ENCODE data around the gene HPSE.
"Not testable (repeated sequence)": the region's sequence is repeated elsewhere in the genome, so short reads cannot be mapped to it uniquely, and the experiment has no call there.

HPSE gene

GRCh38 chr4:83331956-83332355 lies 2.7 kb downstream of the HPSE start:
- DNase-seq (ENCODE audit: low read depth) = no peak

GRCh38 chr4:83329521-83330110 lies 5.0 kb downstream of the HPSE start:
- DNase-seq (ENCODE audit: low read depth) = peak; percentile 69

- DNase-seq (ENCODE audit: low read depth) = no peak
Observed at GRCh38 chr4:83328521-83329187, 6.0 kb downstream of the HPSE start.

DNA sequence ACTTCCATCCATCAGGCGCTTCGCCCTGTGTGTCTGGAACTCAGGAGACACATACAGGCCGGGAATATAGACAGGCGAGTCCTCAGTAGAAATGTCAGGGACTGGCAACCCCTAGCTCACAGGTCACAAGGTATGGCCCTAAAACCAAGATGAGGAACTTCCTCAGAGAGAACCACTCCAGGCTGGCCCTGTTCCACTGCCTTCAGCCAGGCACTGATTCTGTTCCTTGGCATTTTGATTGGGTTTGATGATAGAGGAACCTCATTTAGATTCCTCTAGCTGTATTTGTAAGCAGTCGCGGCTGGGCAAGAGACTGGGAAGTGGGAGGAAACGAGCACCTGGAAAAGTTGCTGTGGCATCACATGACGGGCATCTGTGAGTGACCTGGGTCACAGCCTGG lies 8.1 kb downstream of the HPSE start:
- DNase-seq (ENCODE audit: low read depth) = no peak

GRCh38 chr4:83325306-83325705 lies 9.3 kb downstream of the HPSE start:
- DNase-seq (ENCODE audit: low read depth) = not testable (repeated sequence)

DNA sequence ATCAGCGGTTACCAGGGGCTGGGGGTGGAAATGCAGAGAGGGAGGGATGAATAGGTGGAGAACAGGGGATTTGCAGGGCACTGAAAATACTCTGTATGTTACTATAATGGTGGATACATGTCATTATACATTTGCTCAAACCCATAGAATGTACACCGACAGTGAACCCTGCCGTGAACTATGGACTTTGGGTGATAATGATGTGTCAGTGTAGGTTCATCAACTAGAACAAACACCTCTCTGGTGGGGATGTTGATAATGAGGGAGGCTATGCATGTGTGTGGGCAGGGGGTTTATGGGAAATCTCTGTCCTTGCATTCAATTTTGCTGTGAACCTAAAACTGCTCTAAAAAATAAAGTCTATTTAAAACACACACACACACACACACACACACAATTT lies 11.5 kb downstream of the HPSE start:
- no peak for DNase-seq (ENCODE audit: low read depth)

GRCh38 chr4:83320548-83320947 lies 14.1 kb downstream of the HPSE start:
- peak; percentile 51 for DNase-seq (ENCODE audit: low read depth)

- DNase-seq (ENCODE audit: low read depth) = no peak
Observed at GRCh38 chr4:83318666-83319065, 16.0 kb downstream of the HPSE start.

DNA sequence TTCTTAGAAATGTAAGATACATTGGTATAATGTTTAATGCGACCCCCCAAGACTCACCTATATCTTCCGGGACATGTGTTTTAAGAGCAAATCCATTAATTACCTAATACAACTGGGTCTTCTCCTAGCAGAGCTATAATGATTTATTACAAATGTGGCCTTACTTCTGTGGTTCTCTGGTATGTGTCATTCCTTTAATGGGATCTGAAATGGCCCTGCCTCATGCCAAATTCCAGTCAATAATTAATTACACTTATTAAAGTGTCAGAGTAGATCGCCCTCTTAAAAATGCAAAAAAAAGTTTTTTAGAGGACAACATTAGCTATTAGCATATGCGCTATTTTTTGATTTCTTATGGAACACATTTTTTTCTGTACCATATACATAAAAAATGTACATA lies 17.0 kb downstream of the HPSE start:
- no peak for DNase-seq (ENCODE audit: low read depth)

DNA sequence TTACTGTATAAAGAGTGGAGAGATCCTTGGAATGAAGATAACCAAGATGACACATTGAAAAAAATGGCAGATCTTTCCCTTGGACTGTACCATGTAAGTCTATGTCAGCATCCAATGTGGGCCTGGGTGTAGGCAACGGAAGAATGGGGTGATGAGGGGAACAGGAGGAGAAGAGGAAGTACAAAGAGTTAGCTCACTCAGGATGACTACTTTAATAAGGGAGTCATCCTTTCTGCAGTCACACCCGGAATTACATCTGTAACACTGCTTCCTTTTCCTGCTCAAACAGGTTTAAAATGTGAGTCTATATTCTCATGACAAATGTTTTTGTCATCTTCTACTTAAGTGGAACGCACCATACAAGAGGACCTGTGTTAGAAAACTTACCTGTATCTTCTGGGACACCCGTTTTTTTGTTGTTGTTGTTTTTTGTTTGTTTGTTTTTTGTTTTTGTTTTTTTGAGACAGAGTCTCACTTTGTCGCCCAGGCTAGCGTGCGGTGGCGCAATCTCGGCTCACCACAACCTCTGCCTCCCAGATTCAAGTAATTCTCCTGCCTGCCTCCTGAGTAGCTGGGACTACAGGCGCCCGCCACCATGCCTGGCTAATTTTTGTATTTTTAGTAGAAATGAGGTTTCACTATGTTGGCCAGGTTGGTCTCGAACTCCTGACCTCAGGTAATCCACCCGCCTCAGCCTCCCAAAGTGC lies 18.0 kb downstream of the HPSE start:
- DNase-seq (ENCODE audit: low read depth) = no peak

GRCh38 chr4:83315341-83315870 lies 19.2 kb downstream of the HPSE start:
- DNase-seq (ENCODE audit: low read depth) = no peak

- no peak for DNase-seq (ENCODE audit: low read depth)
Observed at GRCh38 chr4:83308672-83309071, 26.0 kb downstream of the HPSE start.

DNA sequence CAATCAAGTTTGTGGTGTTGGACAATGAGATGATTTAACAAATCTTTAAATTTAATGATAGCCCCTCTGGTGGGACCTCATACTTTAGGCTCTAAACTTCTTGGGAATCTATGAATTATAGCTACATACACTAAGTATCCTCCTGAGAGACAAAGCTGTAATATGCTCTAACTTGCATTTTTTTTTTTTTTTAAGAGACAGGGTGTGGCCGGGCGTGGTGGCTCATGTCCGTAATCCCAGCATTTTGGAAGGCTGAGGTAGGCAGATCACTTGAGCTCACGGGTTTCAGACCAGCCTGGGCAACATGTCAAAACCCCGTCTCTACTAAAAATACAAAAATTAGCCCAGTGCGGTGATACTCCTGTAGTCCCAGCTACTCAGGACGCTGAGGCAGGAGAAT lies 26.7 kb downstream of the HPSE start:
- DNase-seq (ENCODE audit: low read depth) = no peak

GRCh38 chr4:83305187-83305586 lies 29.5 kb downstream of the HPSE start:
- peak; percentile 43 for DNase-seq (ENCODE audit: low read depth)

GRCh38 chr4:83297548-83298260 lies 36.9 kb downstream of the HPSE start:
- no peak for DNase-seq (ENCODE audit: low read depth)

DNA sequence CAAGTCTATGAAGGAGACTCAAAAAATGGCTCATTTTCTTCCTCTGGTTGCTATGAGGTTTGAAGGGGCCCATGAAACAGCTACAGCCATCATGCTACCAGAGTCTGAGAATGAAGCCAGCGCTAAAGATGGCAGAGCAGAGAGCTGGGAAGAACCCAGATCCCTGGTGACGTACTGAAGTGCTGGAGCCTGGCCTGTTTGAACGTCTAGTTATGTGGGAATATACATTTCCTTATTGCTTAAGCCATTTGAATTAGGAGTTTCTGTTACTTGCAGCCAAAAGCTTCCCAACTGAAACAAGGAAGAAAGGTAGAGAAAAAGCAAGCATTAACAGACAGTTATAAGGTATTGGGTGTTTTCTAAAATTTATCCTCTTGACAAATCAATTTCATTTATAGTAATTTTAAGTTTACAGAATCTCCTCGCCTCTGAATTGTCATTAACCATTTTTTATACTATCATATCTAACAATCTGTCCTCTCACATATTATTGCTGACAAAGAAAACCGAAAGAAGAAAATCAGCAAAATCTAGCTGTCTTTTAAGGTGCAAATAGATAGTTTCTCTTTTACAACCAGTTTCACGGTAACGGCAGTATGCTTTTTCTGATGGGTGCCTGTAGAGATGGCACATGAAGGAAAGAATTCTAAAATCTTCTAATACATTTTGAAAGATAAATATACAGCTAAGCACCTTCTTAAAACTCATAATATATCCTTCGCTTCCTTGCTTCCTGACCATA lies 41.2 kb downstream of the HPSE start:
- no peak for DNase-seq (ENCODE audit: low read depth)

GRCh38 chr4:83290059-83290774 lies 44.4 kb downstream of the HPSE start:
- not testable (repeated sequence) for DNase-seq (ENCODE audit: low read depth)

DNA sequence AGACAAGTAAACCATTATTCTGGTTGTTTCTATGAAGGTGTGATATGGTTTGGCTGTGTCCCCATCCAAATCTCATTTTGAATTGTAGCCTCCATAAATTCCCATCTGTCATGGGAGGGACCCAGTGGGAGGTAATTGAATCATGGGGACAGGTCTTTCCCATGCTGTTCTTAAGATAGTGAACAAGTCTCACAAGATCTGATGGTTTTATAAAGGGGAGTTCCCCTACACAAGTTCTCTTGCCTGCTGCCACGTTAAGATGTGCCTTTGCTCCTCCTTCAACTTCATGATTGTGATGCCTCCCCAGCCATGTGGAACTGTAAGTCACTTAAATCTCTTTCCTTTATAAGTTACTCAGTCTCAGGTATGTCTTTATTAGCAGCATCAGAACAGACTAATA lies 46.3 kb downstream of the HPSE start:
- not testable (repeated sequence) for DNase-seq (ENCODE audit: low read depth)

- DNase-seq (ENCODE audit: low read depth) = peak; percentile 60
Observed at GRCh38 chr4:83285055-83285407, 49.6 kb downstream of the HPSE start.

- peak; percentile 93 for DNase-seq (ENCODE audit: low read depth)
Observed at GRCh38 chr4:83284193-83285054, 50.2 kb downstream of the HPSE start, which contains the start of gene COQ2. COQ2 (minus strand) TSS chr4:83284798; CDS start chr4:83284764, 34 bp downstream.

All from amniotic epithelial cell (primary cell).